GM18907 (cell line): Measurements from ENCODE around the gene DLK1.

Experiments
- ATAC-seq: cut with Tn5 transposase; IDR thresholded peaks from one replicate; pipeline ENCODE4 v1.9.1; 2021; ENCODE audit warnings: mild to moderate bottlenecking, moderate library complexity; ENCODE audit not compliant: unreplicated experiment

DLK1 gene

GRCh38 chr14:100692859-100693558 lies 33.7 kb upstream of the DLK1 start:
- no peak for ATAC-seq

- ATAC-seq = no peak
Observed at GRCh38 chr14:100693877-100694578, 32.7 kb upstream of the DLK1 start.

GRCh38 chr14:100694579-100695422 lies 31.9 kb upstream of the DLK1 start:
- no peak for ATAC-seq

GRCh38 chr14:100695423-100695738 lies 31.3 kb upstream of the DLK1 start:
- ATAC-seq = no peak

DNA sequence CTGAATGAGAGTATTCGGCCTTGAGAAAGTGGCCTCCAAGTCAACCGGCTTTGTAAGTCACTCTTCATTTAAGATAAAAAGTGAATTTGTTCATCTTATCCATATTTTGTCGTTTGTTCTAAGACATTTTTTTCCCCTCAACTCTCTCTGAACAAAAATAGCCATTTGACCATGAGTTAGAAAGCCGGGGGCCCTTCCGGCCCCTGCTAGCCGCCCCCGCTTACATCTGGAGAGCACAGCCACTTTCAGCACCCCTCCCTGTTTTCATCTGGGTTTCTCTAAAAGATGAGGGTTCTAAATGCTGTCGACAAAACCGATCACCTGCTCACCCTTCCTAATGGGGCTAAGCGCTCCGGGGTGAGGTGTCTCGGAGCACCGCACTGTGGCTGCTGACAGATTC lies 30.7 kb upstream of the DLK1 start:
- no peak for ATAC-seq

GRCh38 chr14:100696590-100696989 lies 30.1 kb upstream of the DLK1 start:
- ATAC-seq = no peak

- no peak for ATAC-seq
Observed at GRCh38 chr14:100698066-100698465, 28.6 kb upstream of the DLK1 start.

DNA sequence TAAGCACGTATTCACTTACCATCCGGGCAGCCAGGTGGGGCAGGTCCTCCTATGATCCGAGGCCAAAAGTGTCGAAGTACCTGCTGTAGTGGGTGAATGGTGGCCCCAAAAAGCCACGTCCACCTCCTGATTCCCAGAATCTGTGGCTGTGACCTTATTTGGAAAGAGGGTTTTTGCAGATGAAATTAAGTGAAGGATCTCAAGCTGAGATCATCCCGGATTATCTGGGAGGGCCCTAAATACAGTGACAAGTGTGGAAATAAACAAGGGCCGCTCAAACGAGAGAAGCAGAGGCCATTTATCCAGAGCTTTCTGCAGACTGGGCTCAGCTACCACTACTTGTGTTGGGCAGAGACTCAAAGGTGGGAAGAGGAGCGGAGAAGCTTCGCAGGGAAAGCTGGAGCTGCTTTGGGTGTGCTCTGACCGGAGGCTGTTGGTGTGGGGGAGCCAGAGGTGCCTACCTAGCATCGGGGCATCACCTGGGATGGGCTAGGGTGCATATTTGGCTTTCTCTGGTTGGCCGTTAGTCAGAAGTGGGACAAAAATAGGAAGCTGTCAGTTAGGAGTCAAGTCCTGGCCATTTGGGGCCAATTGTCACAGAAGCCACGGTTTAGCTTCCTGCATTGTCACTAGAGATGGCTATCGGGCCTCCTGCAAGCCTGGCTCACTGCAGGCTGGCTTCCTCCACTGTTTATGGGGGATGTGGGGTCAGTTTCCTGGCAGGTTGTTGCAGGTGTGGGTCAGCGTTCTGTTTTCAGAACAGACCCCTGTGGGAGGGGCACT lies 27.8 kb upstream of the DLK1 start:
- ATAC-seq = no peak

GRCh38 chr14:100701314-100701713 lies 25.4 kb upstream of the DLK1 start:
- no peak for ATAC-seq

- ATAC-seq = no peak
Observed at GRCh38 chr14:100702590-100702989, 24.1 kb upstream of the DLK1 start.

GRCh38 chr14:100703386-100704220 lies 23.1 kb upstream of the DLK1 start:
- no peak for ATAC-seq

DNA sequence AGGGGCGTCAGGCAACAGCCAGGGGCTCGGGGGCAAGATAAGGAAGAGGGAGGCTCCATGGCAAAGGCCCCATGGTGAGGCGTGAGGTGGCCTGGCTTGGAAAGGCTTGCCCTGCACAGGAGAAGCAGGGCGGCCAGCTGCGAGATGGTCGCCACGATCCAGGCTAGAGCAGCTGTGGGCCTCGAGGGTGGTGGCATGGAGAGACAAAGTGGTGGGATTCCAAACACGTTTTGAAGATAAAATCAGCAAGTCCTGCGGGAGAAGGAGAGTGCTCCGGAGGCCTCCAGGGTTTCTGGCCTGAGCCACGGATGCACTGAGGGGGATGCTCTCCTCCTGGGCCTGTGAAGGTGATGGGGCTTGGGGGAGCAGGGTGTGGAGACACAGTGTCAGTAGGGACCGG lies 20.5 kb upstream of the DLK1 start:
- no peak for ATAC-seq

- ATAC-seq = no peak
Observed at GRCh38 chr14:100706860-100707259, 19.8 kb upstream of the DLK1 start.

DNA sequence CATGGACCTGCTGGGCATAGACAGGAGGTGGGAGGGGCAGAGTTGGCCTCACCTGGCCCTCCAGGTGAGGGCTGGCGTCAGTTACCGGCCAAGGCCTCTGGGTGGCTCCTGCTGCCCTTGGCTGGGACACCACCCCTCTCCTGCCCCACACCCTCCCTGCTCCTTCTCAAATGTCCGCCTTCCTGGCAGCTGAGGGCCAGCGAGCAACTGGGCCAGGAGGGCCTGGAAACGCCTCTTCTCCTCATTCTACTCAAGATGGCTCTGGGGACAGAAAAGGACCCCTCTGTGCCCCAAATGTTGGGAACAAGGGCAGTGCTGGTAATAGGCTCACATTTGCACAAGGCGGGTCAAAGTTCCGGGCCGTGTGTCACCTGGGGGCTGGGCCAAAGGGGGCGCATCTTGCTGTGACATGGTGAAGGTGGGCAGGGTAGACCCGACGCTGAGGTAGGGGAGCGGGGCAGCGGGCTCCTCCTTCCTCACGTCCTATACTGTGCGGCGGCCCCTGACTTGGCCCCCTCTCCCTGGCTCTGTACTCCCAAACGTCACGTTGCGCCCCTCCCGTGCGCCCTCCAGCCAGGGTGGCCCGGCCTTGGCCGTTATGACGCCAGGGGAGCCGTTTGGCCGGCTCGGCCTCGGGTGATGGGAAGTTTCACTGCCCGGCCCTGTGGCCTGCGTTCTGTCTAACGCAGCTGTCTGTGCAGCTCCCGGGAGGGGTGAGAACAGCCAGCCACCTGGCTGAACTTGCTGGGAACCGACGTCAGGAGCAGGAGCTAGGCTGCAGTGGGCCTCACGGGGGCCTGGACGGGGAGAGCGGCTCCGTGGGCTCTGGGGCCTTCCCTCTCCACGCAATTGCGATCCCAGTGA lies 18.0 kb upstream of the DLK1 start:
- no peak for ATAC-seq

- no peak for ATAC-seq
Observed at GRCh38 chr14:100709289-100710284, 17.1 kb upstream of the DLK1 start.

- ATAC-seq = no peak
Observed at GRCh38 chr14:100710391-100710790, 16.3 kb upstream of the DLK1 start.

- ATAC-seq = no peak
Observed at GRCh38 chr14:100710826-100711462, 15.7 kb upstream of the DLK1 start.

GRCh38 chr14:100711493-100711892 lies 15.2 kb upstream of the DLK1 start:
- ATAC-seq = no peak
